NCI-H2196 (cell line): Measurements from ENCODE around the gene NEGR1.

Source experiments
- DNase-seq: peaks from one replicate; lab custom pipeline; 2025; ENCODE audit not compliant: unreplicated experiment; lab: John Stamatoyannopoulos, UW

Gene NEGR1

DNA sequence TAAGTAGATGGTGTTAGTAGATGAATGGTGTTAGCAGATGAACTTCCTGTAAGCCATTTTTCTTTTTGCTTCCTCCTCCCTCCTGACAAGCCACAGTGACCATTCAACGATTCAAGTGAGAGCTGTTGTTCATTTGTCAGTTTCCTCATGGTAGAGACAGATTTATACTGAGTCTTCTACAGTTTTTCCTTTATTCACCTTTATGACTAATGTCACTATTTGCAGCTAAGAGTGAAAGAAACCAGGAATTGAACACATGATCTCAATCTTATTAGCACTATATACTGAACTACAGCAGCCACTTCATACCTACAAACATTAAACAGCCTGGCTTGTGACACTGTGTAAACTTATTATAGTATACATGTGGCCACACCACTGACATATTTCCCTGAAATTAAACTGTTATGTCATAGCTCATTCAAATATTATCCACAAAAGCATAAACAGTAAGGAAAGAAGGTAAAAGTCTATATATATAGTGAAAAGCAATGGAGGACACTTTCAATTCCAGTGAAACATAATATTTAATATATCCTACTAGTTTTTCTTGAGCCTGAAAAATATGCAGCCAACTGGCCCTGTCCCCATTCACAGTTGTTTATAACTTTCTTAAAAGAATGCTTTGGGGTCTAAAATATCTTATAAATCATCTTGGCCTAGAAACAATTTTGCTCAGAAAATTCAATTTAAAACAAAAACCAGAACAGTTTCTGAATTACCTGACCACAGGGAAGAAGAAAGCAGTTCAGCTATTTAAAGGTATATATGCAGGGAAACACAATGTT is 634.6 kb downstream of the NEGR1 start:
- DNase-seq: no peak

DNA sequence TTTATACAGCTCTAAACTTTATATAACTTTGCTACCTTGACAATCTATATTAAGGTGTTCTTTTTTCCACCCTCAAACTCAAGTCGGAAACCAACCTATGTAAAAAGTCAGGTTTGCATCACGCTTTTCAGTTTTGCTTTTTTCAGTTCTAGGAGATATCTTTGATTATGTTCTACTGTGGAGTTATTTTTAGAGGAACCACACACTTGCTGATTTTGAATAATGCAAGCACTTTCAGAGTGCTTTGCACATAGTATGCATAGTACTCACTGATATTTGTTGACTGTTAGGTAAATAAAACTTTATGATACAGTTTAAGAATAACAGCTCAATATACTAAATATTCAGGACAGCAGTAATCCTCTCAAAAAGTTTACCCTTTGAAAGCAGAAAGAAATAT is 637.3 kb downstream of the NEGR1 start:
- no peak for DNase-seq

DNA sequence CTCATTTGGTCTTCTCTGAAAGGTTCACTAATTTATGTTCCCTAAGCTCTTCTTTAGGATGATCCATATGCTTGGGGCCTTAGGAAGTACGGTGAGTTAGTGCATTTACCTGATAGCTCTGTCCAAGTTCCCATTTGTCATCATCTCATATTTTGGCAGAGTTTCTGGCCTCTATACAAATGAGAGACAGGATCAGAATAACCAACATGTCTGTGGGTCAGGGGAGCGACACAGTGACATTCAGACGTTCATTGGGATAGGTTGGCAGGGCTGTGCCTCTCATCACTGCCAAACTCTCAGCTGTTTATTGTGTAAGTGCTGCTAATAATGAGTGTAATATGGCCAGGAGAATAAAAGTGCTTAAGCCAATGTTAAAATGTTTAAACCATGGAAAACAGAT is 640.4 kb downstream of the NEGR1 start:
- no peak for DNase-seq

DNA sequence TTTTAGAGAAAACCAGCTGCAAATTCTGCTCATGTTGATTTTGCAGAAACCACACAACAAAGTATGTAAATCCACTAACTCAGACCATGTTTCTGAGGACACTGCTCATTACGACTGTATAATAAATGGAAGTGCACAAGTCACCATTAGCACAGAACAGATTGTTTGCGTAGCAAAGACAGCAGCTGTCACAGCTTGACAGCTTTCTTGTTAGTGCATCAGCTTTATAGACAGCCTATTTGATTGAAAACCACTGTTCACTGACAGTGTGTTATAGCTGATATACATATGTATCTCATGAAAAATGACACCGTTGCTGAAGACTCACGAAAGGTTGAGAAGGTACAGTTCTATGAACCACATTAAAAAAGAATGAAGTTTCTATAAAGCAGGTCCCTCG is 641.3 kb downstream of the NEGR1 start:
- no peak for DNase-seq

DNA sequence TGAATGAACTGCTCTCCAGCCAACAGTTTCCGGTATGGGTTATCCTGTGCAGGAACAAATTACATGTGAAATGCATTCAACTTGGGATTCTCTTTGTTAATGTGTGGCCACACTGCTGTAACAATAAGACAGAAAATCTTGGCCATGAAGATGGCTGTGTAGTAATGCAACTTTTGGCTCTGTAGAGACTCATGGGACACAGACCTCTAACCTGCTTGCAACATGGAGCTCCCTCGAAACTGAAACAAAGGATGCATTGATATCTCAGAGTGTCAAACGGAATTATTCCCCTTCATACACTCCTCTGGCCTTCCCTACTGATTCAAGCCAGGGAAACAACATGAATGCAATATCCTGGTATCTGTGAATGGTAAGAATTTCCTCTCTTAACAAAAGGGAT is 642.2 kb downstream of the NEGR1 start:
- no peak for DNase-seq

DNA sequence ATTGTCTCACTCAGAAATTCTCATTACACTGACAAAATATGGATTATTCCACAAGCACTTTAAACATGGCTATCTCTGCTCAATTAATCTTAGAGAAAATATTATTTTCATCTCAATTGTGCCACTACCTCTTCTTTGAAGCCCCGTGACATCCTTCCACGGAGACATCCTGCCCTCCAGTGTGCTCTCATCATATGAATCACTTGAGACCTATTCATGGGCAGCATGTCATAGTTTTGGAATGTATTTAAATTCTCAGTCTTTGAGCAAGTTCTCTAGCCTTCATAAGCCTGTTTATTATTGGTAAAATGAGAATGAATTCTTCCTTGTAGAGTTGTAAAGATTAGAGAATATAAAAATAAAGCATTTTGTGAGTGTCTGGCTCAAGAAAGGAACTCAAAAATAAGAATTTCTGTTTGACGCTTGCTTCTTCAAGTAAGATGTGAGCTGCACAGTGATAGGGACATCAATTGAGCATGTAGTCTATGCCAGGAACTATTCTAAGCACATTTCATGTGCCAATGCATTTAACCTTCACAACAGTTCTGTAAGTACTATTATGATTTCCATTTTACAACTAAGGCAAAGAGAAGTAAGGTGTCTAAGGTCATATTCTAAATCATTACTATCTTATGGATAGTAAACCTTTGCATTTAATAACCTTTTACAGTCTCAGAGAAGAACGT is 644.1 kb downstream of the NEGR1 start:
- DNase-seq: no peak

DNA sequence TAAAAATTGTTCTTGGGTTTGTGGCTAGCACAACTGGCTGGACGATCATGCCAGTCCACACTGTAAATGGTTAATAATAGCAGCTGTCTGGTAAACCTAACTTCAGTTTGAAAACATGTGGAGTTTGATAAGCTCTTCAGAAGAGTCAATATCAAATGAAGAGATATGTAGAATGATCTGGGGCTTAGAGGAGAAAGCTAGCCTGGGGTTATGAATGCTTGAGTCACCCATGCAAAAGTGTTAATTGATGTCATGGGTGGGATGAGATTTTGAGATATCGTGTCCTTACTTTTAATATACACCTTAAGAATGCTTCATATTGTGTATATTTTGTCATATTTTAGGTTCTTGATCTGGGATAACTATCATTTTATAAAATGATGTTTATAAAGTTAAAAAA is 646.8 kb downstream of the NEGR1 start:
- DNase-seq: no peak

DNA sequence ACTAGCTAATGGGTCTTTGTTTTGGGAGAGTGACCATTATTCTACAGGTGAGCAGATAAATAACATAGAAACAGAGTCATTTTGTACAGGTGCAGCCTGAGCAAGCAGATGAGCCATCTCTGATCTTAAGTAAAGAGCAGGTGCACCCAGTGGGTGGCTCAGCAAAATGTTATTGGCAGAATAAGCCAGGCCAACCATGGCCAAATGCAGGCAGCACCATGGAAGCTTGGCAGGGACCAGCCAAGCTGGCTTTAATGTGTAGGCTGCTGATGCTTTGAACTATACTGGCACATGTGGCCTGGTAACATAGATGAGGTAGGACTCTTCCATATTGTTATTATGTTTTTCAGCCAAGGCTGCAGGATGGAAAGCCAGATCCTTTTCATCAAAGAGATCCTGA is 648.2 kb downstream of the NEGR1 start:
- no peak for DNase-seq

DNA sequence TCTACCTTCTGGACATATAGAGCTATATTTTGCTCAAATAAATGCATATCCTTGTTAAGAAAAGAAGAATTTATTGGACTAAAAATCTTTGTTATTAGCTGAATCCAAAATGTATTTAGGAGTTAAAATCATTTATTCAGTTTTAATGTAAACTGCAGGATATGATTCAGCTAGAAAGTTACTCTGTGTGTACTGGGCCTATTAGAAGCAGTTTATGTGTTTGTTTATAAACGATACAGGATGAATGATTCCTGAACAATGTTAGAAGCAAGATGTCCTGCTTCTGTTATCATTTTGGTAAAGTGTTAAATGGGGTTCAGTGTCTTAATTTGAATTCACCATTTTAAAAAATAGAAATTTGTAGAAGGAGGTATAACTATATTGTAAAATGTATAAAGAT is 652.3 kb downstream of the NEGR1 start:
- DNase-seq: no peak

DNA sequence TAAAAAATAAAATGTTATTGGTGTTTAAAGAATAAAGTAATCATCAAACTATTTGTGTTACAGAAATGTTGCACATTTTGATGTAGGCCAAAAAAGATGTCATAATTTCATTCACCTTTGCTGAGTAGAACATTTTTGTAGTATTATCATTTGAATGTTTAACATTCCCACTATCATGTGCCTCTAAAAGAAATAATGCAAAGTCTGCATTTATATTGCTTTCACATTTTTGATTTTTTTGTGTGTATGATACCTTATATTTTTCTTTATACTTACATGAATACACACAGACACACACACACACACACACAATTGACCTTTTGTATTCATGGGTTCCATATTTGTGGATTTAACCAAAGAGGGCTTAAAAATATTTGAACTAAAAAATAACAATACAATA is 657.3 kb downstream of the NEGR1 start:
- no peak for DNase-seq

DNA sequence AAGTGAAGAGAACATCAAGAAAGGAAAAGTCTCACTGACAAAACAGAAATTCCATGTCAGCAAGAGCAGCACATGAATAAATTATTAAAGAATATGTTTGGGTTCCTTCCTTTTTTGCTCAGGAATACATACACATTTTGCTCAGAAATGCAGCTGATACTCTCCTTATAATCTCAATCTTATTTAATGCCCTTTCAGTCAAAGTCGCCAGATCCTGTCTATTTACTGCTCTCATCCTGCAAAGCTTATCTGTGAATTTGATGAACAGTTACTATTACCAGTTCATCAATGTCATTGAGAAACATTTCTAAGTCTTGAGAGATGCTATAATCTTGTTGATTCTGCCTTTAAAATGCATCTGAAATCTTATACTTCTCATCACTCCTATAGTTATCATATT is 658.5 kb downstream of the NEGR1 start:
- no peak for DNase-seq

DNA sequence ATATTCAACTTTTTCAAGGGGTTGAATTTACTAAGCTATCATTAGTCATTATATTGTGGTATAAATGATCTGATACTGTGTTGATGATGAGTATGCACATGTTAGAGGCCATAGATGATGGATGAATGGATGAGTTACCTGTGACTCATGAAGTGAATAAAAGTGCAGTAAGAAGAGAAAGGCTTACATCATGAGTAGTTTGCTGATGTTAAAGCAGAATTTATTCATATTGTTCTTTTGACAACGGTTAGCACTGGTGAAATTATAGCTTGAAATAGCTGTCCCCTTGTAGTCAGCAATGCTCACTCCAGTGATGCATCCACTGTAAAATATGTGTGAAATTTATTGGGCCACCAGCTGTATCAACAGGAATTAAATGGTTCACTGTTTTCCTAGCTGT is 660.6 kb downstream of the NEGR1 start:
- no peak for DNase-seq

DNA sequence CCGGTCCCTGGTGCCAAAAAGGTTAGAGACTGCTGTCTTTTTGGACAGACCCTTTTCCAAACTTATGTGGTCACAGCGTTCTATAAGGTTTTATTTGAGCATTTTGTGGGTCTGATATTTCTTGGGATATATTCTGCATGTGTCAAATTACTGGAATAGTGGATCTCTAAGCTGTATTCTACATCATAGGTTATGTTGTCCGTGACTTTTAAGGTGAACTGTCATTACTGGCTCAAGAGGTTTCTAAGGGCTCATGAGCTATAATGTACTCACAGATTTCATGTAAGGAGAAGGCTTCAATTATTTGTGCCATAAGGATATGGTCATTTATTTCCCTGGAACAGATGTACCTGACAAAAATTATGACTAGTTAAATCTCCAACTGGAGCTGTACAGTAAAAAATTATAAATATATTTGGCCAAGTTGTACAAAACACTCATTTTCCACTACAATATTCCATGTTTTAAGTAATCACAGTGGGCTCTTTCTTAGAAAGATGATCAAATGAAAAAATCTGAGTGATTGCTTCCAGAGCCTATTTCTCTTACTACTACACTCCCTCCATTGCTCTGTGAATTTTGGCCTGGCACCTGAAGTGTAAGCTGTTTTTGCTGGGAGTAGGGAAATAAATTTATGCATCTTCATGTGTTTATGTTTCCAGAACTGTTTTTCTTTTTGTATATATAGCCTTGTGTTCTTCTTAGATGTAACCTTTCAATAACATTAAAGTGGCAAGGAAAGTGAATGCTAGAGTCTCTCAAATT is 663.4 kb downstream of the NEGR1 start:
- DNase-seq: no peak

DNA sequence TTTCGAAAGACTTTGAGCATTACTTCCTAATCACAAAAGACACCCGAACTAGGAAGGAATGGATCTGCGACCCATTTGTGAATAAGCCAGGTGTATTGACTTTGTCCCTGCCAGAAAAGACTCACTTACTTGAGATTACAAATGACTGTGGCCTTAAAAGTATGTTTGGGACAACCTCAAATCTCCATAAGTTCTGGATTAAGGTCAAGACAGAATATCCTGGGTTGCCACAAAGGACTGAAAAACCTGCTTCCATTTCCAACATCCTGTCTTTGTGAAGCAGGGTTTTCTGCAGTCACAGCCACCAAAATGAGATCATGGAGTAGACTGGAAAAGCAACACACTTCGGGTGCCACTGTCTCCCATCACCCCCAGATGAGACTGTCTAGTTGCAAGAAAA is 664.1 kb downstream of the NEGR1 start:
- no peak for DNase-seq

DNA sequence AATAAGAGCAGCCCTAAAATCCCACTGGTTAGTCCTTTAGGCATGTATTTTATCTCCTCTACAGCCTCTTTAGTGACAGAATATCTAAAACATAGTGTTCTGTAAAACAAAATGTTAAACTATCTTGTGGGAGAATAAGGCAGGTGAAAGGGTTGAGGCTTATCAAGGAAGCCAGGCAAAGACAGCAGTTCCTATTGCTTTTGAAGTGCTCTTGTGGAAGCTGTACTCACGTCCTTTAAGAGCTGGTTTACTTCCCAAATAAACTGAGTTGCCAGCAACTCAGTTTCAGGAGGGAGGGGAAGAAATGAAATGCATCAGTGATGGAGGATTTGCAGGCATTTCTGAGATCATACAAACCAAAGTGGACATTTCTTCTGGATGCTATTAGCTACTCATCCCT is 671.9 kb downstream of the NEGR1 start:
- DNase-seq: no peak

DNA sequence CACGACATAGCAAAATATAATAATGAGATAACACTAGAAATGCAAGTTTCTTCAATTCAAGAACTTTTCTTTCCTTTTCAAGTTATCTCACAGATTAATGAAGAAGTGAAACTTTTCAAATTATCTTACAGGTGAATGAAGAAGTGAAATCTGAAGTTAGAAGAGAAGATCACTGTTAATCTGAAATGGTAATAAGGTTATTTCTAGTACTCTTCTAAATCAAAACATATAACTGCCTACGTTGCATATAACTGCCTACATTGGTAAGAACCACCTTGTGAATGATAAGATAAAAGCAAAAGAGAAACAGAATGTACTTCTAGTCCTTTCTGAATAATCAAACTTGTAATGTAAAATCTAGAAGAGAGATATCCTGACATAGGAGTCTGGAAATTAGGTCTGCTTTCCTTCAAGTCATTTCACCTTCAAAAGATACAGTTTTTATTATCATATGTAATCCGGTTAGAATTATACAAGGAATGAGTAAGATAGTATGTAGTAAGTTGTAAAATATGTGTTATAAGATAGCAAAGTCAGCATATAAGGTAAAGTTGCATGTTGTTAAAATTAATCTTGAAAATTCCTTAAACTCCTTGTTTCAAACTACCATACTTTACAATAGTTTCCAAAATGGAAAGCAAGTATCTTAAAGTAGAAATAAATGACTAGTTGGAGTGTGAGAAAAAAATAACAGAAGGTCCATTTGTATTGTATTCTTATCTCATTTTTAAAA is 679.1 kb downstream of the NEGR1 start:
- DNase-seq: no peak

DNA sequence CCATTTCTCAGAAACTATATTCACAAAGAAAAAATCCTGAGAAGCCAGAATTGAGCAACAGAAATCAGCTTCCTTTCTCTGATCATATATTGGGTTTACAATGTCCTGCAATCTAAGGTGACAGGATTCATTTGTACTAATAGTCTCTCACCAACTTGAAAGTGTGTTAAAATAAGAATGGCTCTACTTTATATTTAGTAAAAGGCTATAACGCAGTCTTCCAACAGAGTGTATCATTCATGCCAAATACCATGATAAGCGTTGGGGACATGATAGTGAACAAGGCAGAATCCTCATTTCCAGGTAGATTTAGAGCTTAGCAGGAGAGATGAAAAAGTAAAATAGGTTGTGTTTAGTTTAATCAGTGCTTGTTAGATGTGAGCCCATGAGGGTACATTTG is 682.3 kb downstream of the NEGR1 start:
- no peak for DNase-seq

DNA sequence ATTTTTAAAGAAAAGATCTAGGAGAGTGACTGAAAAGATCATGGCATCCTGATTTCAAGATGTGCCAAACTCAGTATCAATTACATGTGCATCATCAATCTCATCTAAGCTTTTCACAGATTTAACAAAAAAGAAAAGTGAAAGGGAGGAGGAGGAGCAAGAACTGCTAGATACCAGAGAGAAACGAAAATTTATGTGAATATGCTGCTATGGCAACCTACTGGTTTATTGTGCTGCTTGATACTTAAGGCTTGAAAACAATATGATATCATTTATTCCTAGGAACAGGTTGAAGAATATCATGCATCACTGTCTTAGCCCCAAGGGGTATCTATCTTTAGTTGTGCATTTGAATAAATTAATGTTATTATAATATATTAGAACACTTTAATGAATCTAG is 683.0 kb downstream of the NEGR1 start:
- DNase-seq: no peak

DNA sequence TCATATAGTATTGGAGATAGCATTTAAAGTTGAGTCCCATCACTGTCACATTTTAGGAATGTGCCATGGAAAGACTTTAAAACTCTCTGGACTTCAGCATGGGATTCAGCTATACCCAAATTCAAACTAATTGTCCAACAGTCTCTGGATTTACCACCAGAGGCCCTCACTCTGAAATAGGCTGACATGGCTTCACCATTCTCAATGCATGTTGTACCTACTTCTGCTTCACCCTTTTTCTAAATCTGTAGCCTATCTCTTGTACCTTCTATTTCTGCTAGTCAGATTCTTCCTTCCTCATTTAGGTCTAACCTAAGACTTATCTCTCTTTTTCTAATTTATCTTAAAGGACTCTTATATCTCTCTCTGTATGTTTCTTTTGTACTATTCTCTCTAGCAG is 688.8 kb downstream of the NEGR1 start:
- no peak for DNase-seq

DNA sequence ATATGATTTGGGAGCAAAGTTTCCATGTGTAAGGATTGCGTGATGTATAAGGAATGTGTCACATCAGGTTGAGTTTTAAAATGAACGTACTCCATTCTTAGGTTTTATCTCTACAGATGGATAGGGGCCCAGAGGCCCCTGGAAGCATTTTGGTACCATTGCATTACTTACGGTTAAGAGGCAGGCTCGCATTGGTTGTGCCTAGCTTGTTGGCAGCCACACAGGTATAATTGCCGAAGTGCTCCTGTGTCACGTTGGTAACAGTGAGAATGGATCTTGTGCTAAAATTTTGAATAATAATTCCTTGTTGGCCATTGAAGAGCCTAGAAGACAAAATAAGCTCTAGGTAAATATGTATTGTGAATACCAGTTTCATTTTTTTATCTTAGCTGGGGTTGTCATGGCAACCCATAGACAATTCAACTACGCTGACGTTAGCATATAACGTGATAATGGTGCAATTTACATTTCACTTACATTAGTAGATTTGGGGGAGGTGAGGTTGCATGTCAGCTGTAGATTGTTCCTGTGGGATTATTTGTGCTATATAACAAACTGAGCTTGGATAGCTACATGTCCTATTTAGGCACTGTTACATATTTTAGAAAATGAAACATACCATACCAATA is 689.6 kb downstream of the NEGR1 start:
- DNase-seq: no peak

DNA sequence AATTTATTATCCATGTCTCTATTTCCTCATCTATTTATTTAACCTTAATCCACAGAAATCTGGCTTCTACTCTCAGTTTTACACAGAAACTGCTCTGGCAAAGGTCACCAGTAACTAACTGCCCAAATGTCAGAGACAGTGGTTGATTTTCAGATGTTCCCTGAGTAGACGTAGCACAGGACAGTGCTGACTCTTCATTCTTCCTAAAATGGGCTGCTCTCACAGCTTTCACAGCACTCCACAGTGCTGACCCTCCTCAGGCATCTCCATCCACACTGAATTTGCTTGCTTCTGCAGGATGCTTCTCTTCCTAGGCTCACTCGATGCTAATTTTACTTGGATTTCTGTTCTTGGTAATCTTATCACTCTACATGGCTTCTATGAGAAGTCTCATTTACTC is 693.3 kb downstream of the NEGR1 start:
- no peak for DNase-seq
